SK-N-SH (cell line): ENCODE data around the gene TMEM213.

ENCODE experiments used
- CHD2 ChIP-seq: fragments of 150-350 bp; IDR thresholded peaks from 2 replicates; pipeline ENCODE4 v1.6.1; 2018; ENCODE audit warnings: low read length; ENCODE audit not compliant: partially characterized antibody
- CTCF ChIP-seq: fragments of 200-600 bp; sonication (generic); IDR thresholded peaks from 2 replicates; pipeline ENCODE4 v1.6.1; 2017; ENCODE audit warnings: antibody characterized with exemption, mild to moderate bottlenecking, moderate library complexity
- MXI1 ChIP-seq: IDR thresholded peaks from 2 replicates; pipeline ENCODE4 v1.6.1; 2012; ENCODE audit warnings: mild to moderate bottlenecking, low read depth, low read length, improper control_type of control experiment

- TF ChIP-seq CHD2 (no peak), CTCF (no peak), MXI1 (no peak)
Measured at GRCh38 chr7:138872576-138872975, 74.8 kb downstream of the TMEM213 start.
